ENCODE results near the gene DCAKD.

Gene DCAKD

GRCh38 chr17:45031231-45032173 is 19.9 kb downstream of the DCAKD start:
- DNase-seq (ENCODE audit: low read depth in 2 of 2): no peak

GRCh38 chr17:45030733-45031132 is 20.7 kb downstream of the DCAKD start:
- DNase-seq (ENCODE audit: low read depth in 2 of 2): no peak

- DNase-seq (ENCODE audit: low read depth in 2 of 2): no peak
Measured at GRCh38 chr17:45029758-45030423, 21.5 kb downstream of the DCAKD start.

- DNase-seq (ENCODE audit: low read depth in 2 of 2): no peak
Measured at GRCh38 chr17:45029096-45029495, 22.3 kb downstream of the DCAKD start.

GRCh38 chr17:45022655-45023339 is 28.6 kb downstream of the DCAKD start:
- no peak for DNase-seq (ENCODE audit: low read depth in 2 of 2)

- no peak for DNase-seq (ENCODE audit: low read depth in 2 of 2)
Measured at GRCh38 chr17:45022288-45022648, 29.2 kb downstream of the DCAKD start.

GRCh38 chr17:45021607-45022287 is 29.7 kb downstream of the DCAKD start:
- peak; percentile 31 to 43 for DNase-seq (ENCODE audit: low read depth in 2 of 2)

- no peak for DNase-seq (ENCODE audit: low read depth in 2 of 2)
Measured at GRCh38 chr17:45020354-45021138, 30.9 kb downstream of the DCAKD start.

- peak in 1 of 2 donors; percentile 16 for DNase-seq (ENCODE audit: low read depth in 2 of 2)
Measured at GRCh38 chr17:45018848-45019711, 32.4 kb downstream of the DCAKD start.

GRCh38 chr17:45018514-45018847 is 33.0 kb downstream of the DCAKD start:
- no peak for DNase-seq (ENCODE audit: low read depth in 2 of 2)

GRCh38 chr17:45016823-45017222 is 34.6 kb downstream of the DCAKD start:
- DNase-seq (ENCODE audit: low read depth in 2 of 2): no peak

GRCh38 chr17:45016237-45016636 is 35.2 kb downstream of the DCAKD start:
- DNase-seq (ENCODE audit: low read depth in 2 of 2): no peak

- no peak for DNase-seq (ENCODE audit: low read depth in 2 of 2)
Measured at GRCh38 chr17:45013021-45013997, 38.1 kb downstream of the DCAKD start.

- no peak for DNase-seq (ENCODE audit: low read depth in 2 of 2)
Measured at GRCh38 chr17:45011767-45012166, 39.7 kb downstream of the DCAKD start.

GRCh38 chr17:45009676-45010467 is 41.6 kb downstream of the DCAKD start:
- DNase-seq (ENCODE audit: low read depth in 2 of 2): no peak

- DNase-seq (ENCODE audit: low read depth in 2 of 2): no peak
Measured at GRCh38 chr17:45008216-45008615, 43.2 kb downstream of the DCAKD start.

GRCh38 chr17:45006927-45007461 is 44.4 kb downstream of the DCAKD start:
- no peak for DNase-seq (ENCODE audit: low read depth in 2 of 2)

- DNase-seq (ENCODE audit: low read depth in 2 of 2): no peak
Measured at GRCh38 chr17:45005700-45006099, 45.7 kb downstream of the DCAKD start.
